NCI-H69 (cell line): ENCODE measurements around the gene ERICH6B.
A peak's percentile ranks its signal among the peaks of the same experiment; 100 is the strongest.

Experiments used
- DNase-seq: peaks from one replicate; lab custom pipeline; 2025; lab: John Stamatoyannopoulos, UW

Gene ERICH6B

GRCh38 chr13:45542391-45542790 lies 73.1 kb downstream of the ERICH6B start:
- DNase-seq, result no peak

GRCh38 chr13:45541806-45542205 lies 73.7 kb downstream of the ERICH6B start:
- DNase-seq, result no peak

GRCh38 chr13:45540864-45541263 lies 74.7 kb downstream of the ERICH6B start:
- no peak for DNase-seq

- DNase-seq, result no peak
Observed at GRCh38 chr13:45540195-45540594, 75.3 kb downstream of the ERICH6B start.

GRCh38 chr13:45538382-45538781 lies 77.2 kb downstream of the ERICH6B start:
- peak; percentile 14 for DNase-seq

GRCh38 chr13:45537516-45537915 lies 78.0 kb downstream of the ERICH6B start:
- no peak for DNase-seq

GRCh38 chr13:45536224-45536623 lies 79.3 kb downstream of the ERICH6B start:
- DNase-seq, result no peak

GRCh38 chr13:45534604-45535003 lies 80.9 kb downstream of the ERICH6B start:
- DNase-seq, result no peak

- DNase-seq, result no peak
Observed at GRCh38 chr13:45529758-45530157, 85.8 kb downstream of the ERICH6B start.

- no peak for DNase-seq
Observed at GRCh38 chr13:45527699-45528462, 87.7 kb downstream of the ERICH6B start.

GRCh38 chr13:45522571-45522970 lies 93.0 kb downstream of the ERICH6B start:
- DNase-seq, result no peak

- no peak for DNase-seq
Observed at GRCh38 chr13:45521297-45521696, 94.2 kb downstream of the ERICH6B start.

- DNase-seq, result no peak
Observed at GRCh38 chr13:45519493-45519892, 96.0 kb downstream of the ERICH6B start.

GRCh38 chr13:45518525-45519245 lies 96.9 kb downstream of the ERICH6B start:
- DNase-seq, result no peak

- DNase-seq, result no peak
Observed at GRCh38 chr13:45516757-45517156, 98.8 kb downstream of the ERICH6B start.

- no peak for DNase-seq
Observed at GRCh38 chr13:45512098-45512496, 103.4 kb downstream of the ERICH6B start.

- peak; percentile 57 for DNase-seq
Observed at GRCh38 chr13:45511310-45512097, 104.0 kb downstream of the ERICH6B start.

GRCh38 chr13:45510672-45511071 lies 104.9 kb downstream of the ERICH6B start:
- peak; percentile 0 for DNase-seq

- peak; percentile 15 for DNase-seq
Observed at GRCh38 chr13:45508776-45509175, 106.8 kb downstream of the ERICH6B start.

- no peak for DNase-seq
Observed at GRCh38 chr13:45506811-45507210, 108.7 kb downstream of the ERICH6B start.

- no peak for DNase-seq
Observed at GRCh38 chr13:45503658-45504057, 111.9 kb downstream of the ERICH6B start.

- no peak for DNase-seq
Observed at GRCh38 chr13:45501175-45501526, 114.4 kb downstream of the ERICH6B start.
